PC-3 (cell line): Measurements from ENCODE around the gene EXOG. TPM values are rescaled to one million over a fixed set of nuclear protein-coding genes. Genes with fewer than 3 reads are reported as not detected.

Experiments
- ATAC-seq: fragments of 200-7000 bp; cut with Tn5 transposase; 2 replicates; pipeline ENCODE4 v1.9.1; 2020; ENCODE audit warnings: mild to moderate bottlenecking, moderate library complexity
- BruUV-seq: library from RNA; stranded (reverse); fragments of 400-500 nt; replicated peaks from 2 replicates; lab custom pipeline; 2021; lab: Mats Ljungman, UMichigan
- CTCF ChIA-PET: fragments of 300-600 bp; sonication (Branson Sonifier 250); formaldehyde crosslinking; loops from one replicate; lab custom pipeline; 2022; ENCODE audit warnings: antibody characterized with exemption; lab: Charles Lee
- POLR2A ChIA-PET: fragments of 300-600 bp; sonication (Branson Sonifier 250); formaldehyde crosslinking; loops from one replicate; lab custom pipeline; 2022; ENCODE audit warnings: antibody characterized with exemption; ENCODE audit not compliant: unreplicated experiment; lab: Charles Lee
- DNase-seq: peaks from one replicate; pipeline ENCODE4 v3.0.0-alpha.2; 2015
- H2AFZ ChIP-seq: fragments of 300-600 bp; sonication (generic); 2 replicates; pipeline ENCODE4 v1.6.0; 2016; ENCODE audit warnings: antibody characterized with exemption, low read length
- H3F3A ChIP-seq: fragments of 300-600 bp; sonication (generic); one replicate; pipeline ENCODE4 v1.6.0; 2017; ENCODE audit warnings: antibody characterized with exemption, low read length, control low read depth, mild to moderate bottlenecking; ENCODE audit not compliant: unreplicated experiment
- H3K27ac ChIP-seq: fragments of 300-600 bp; sonication (generic); 2 replicates; pipeline ENCODE4 v1.5.1; 2016; ENCODE audit warnings: mild to moderate bottlenecking, low read length
- H3K27me3 ChIP-seq: fragments of 300-600 bp; sonication (generic); 2 replicates; pipeline ENCODE4 v1.6.1; 2016; ENCODE audit warnings: low read length, mixed read lengths
- H3K36me3 ChIP-seq: fragments of 300-600 bp; sonication (generic); 2 replicates; pipeline ENCODE4 v1.6.1; 2016; ENCODE audit warnings: low read depth, mixed run types, low read length, mixed read lengths
- H3K4me1 ChIP-seq: fragments of 300-600 bp; sonication (generic); 2 replicates; pipeline ENCODE4 v1.5.1; 2016; ENCODE audit warnings: low read length; ENCODE audit not compliant: insufficient read depth
- H3K4me2 ChIP-seq: fragments of 300-600 bp; sonication (generic); 2 replicates; pipeline ENCODE4 v1.6.0; 2016; ENCODE audit warnings: low read length
- H3K4me3 ChIP-seq: fragments of 300-600 bp; sonication (generic); 2 replicates; pipeline ENCODE4 v1.5.1; 2016; ENCODE audit warnings: mild to moderate bottlenecking, low read length, mixed read lengths
- H3K79me2 ChIP-seq: fragments of 300-600 bp; sonication (generic); 2 replicates; pipeline ENCODE4 v1.6.1; 2017; ENCODE audit warnings: low read length, mixed read lengths
- H3K9ac ChIP-seq: fragments of 300-600 bp; sonication (generic); 2 replicates; pipeline ENCODE4 v1.6.0; 2016; ENCODE audit warnings: mild to moderate bottlenecking, low read length
- H3K9me2 ChIP-seq: fragments of 300-600 bp; sonication (generic); replicated peaks from 2 replicates; pipeline ENCODE4 v1.6.1; 2016; ENCODE audit warnings: mixed run types, low read length, mixed read lengths
- H3K9me3 ChIP-seq: fragments of 300-600 bp; sonication (generic); 2 replicates; pipeline ENCODE4 v1.6.1; 2016; ENCODE audit warnings: low read length, mixed read lengths
- H4K20me1 ChIP-seq: fragments of 300-600 bp; sonication (generic); 2 replicates; pipeline ENCODE4 v1.6.1; 2016; ENCODE audit warnings: low read length, mixed read lengths
- CTCF ChIP-seq: fragments of 300-600 bp; sonication (generic); conservative IDR thresholded peaks from 2 replicates; pipeline ENCODE4 v1.5.1; 2017; ENCODE audit warnings: antibody characterized with exemption, low read depth, mild to moderate bottlenecking, low read length
- EZH2 ChIP-seq: fragments of 300-600 bp; sonication (generic); IDR thresholded peaks from one replicate; pipeline ENCODE4 v1.6.1; 2017; ENCODE audit warnings: antibody characterized with exemption, mild to moderate bottlenecking, low read length; ENCODE audit not compliant: unreplicated experiment
- EZH2phosphoT487 ChIP-seq: fragments of 300-600 bp; sonication (generic); IDR thresholded peaks from 2 replicates; pipeline ENCODE4 v1.6.1; 2018; ENCODE audit warnings: mild to moderate bottlenecking, antibody characterized with exemption, low read length, borderline replicate concordance
- intact Hi-C: fragments of 100-400 bp; cut with micrococcal nuclease; formaldehyde crosslinking; loops from 2 replicates; pipeline ENCODE4 v1.9.0; 2023
- total RNA-seq: library from RNA; depleted of rRNA; stranded (reverse); fragments of >200 nt; gene quantifications from 2 replicates; pipeline ENCODE4 v1.2.3, GENCODE V29; 2014

EXOG gene
- total RNA-seq, 1 experiment from 2014 or later: 10.0 TPM

GRCh38 chr3:38450853-38451252, 45.3 kb upstream of the EXOG start:
- Histone ChIP-seq H3K27me3 (no peaks in the 10 kb centered on the region), H3F3A (no peaks in the 10 kb centered on the region), H3K36me3 (no peaks in the 10 kb centered on the region), H3K9me2 (no peaks in the 10 kb centered on the region), H3K4me3 (no peak overlapping the region), H3K4me1 (peaks cover 14% of the 10 kb centered on the region; the same call in 1 of the 2 replicates), H2AFZ (no peak overlapping the region), H3K9ac (no peak overlapping the region), H3K27ac (no peak overlapping the region), H3K4me2 (no peak overlapping the region), H3K79me2 (peaks cover 2% of the 10 kb centered on the region; the same call in 1 of the 2 replicates), H4K20me1 (no peaks in the 10 kb centered on the region), H3K9me3 (no peaks in the 10 kb centered on the region; the same call in 1 of the 2 replicates)
- DNase-seq (no peak), ATAC-seq (no peak)
- CTCF ChIA-PET: no interaction called here
- POLR2A ChIA-PET: interaction anchor here (0.5 to 0.6 kb wide), 2 partner anchors 808 to 1458 kb away, joined by 3 to 5 read pairs; partner anchors contain the start of gene EPM2AIP1
- intact Hi-C loops: loop anchor here (10.0 kb wide), 2 partner anchors 316 to 446 kb away; partner anchors contain the start of genes ACAA1 and MYD88
- TF ChIP-seq EZH2 (no peak), CTCF (no peak), EZH2phosphoT487 (no peak)
- BruUV-seq: no TSS peak

GRCh38 chr3:38453075-38453912, 42.8 kb upstream of the EXOG start, which contains the start of gene ACVR2B:
Gene ACVR2B, plus strand, starts transcription at chr3:38453890. Its CDS starts 433 bp downstream, at chr3:38454323.
- TF ChIP-seq CTCF (no peak), EZH2 (no peak), EZH2phosphoT487 (no peak)
- Histone ChIP-seq H4K20me1 (no peaks in the 10 kb centered on the region), H3K27ac (no peak within 1 kb of the TSS), H3K9me3 (no peaks in the 10 kb centered on the region; the same call in 1 of the 2 replicates), H3K36me3 (no peaks in the 10 kb centered on the region), H3K9ac (peak within 1 kb of the TSS; percentile 81), H3K79me2 (peaks cover 22% of the 10 kb centered on the region), H3K27me3 (no peaks in the 10 kb centered on the region), H3K4me1 (peaks cover 18% of the 10 kb centered on the region; the same call in 1 of the 2 replicates), H3F3A (no peaks in the 10 kb centered on the region), H3K4me2 (peak within 1 kb of the TSS; percentile 100), H2AFZ (peak within 1 kb of the TSS; percentile 92), H3K4me3 (peak within 1 kb of the TSS; percentile 82), H3K9me2 (no peaks in the 10 kb centered on the region)
- BruUV-seq: TSS peak; percentile 20
- ATAC-seq (peak; percentile 42), DNase-seq (peak; percentile 82)
- ChIA-PET CTCF (interaction anchor here (0.6 to 1.0 kb wide), 2 partner anchors 107 to 119 kb away, joined by 3 read pairs; partner anchors contain the start of gene XYLB), POLR2A (no interaction called here)
- intact Hi-C loops: loop anchor here (10.0 kb wide), 2 partner anchors 318 to 448 kb away; partner anchors contain the start of genes ACAA1 and MYD88
